ENCODE results near the gene CEBPB. TPM values are rescaled to one million over a fixed set of nuclear protein-coding genes. Genes with fewer than 3 reads are reported as not detected.
"Not testable (repeated sequence)": the region's sequence is repeated elsewhere in the genome, so short reads cannot be mapped to it uniquely, and the experiment has no call there.

CEBPB gene
- total and polyA plus RNA-seq, 2 experiments from 2014 or later, result 22.0 to 22.9 TPM

GRCh38 chr20:50200482-50201104, 10.0 kb downstream of the CEBPB start:
- Histone ChIP-seq H3K9me3 (ENCODE audit: low read depth) (no peaks in the 10 kb centered on the region), H3K27ac (no peak overlapping the region), H3K27me3 (no peaks in the 10 kb centered on the region), H3K36me3 (no peaks in the 10 kb centered on the region), H3K4me1 (ENCODE audit: low read depth) (no peaks in the 10 kb centered on the region), H3K4me3 (no peak overlapping the region)
- TF ChIP-seq CTCF (IDR thresholded peaks at IDR 0.05; ENCODE audit: low read depth, low read length), result no peak
- DNase-seq (ENCODE audit: low read depth in 1 of 2, low spot score in 1 of 2), result no peak

- H3K36me3 ChIP-seq; H3K27me3 ChIP-seq; H3K4me1 ChIP-seq (ENCODE audit: low read depth); H3K9me3 ChIP-seq (ENCODE audit: low read depth); DNase-seq (ENCODE audit: low read depth in 1 of 2, low spot score in 1 of 2); H3K27ac ChIP-seq; H3K4me3 ChIP-seq: not testable (repeated sequence)
Measured at GRCh38 chr20:50201710-50202109, 11.1 kb downstream of the CEBPB start.

GRCh38 chr20:50202677-50203076, 12.0 kb downstream of the CEBPB start:
- Histone ChIP-seq H3K27me3 (no peaks in the 10 kb centered on the region), H3K4me3 (no peak overlapping the region), H3K27ac (no peak overlapping the region), H3K36me3 (no peaks in the 10 kb centered on the region), H3K9me3 (ENCODE audit: low read depth) (no peaks in the 10 kb centered on the region), H3K4me1 (ENCODE audit: low read depth) (no peaks in the 10 kb centered on the region)
- no peak for TF ChIP-seq CTCF (IDR thresholded peaks at IDR 0.05; ENCODE audit: low read depth, low read length)
- DNase-seq (ENCODE audit: low read depth in 1 of 2, low spot score in 1 of 2), result no peak

- no peak for DNase-seq (ENCODE audit: low read depth in 1 of 2, low spot score in 1 of 2)
- H3K27me3 ChIP-seq, result no peaks in the 10 kb centered on the region
- H3K36me3 ChIP-seq, result no peaks in the 10 kb centered on the region
- no peaks in the 10 kb centered on the region for H3K9me3 ChIP-seq (ENCODE audit: low read depth)
- H3K4me3 ChIP-seq, result no peak overlapping the region
- TF ChIP-seq CTCF (IDR thresholded peaks at IDR 0.05; ENCODE audit: low read depth, low read length), result no peak
- H3K27ac ChIP-seq, result no peak overlapping the region
- no peaks in the 10 kb centered on the region for H3K4me1 ChIP-seq (ENCODE audit: low read depth)
Measured at GRCh38 chr20:50203951-50204937, 13.6 kb downstream of the CEBPB start.

- H3K36me3 ChIP-seq, result no peaks in the 10 kb centered on the region
- no peaks in the 10 kb centered on the region for H3K4me1 ChIP-seq (ENCODE audit: low read depth)
- H3K27me3 ChIP-seq, result peaks cover 2% of the 10 kb centered on the region
- no peaks in the 10 kb centered on the region for H3K9me3 ChIP-seq (ENCODE audit: low read depth)
- no peak for TF ChIP-seq CTCF (IDR thresholded peaks at IDR 0.05; ENCODE audit: low read depth, low read length)
- H3K27ac ChIP-seq, result no peak overlapping the region
- no peak overlapping the region for H3K4me3 ChIP-seq
- no peak for DNase-seq (ENCODE audit: low read depth in 1 of 2, low spot score in 1 of 2)
Measured at GRCh38 chr20:50207026-50207425, 16.4 kb downstream of the CEBPB start.

GRCh38 chr20:50208085-50208491, 17.5 kb downstream of the CEBPB start:
- no peak overlapping the region for H3K4me3 ChIP-seq
- DNase-seq (ENCODE audit: low read depth in 1 of 2, low spot score in 1 of 2), result no peak
- peaks cover 2% of the 10 kb centered on the region for H3K27me3 ChIP-seq
- no peak overlapping the region for H3K27ac ChIP-seq
- H3K9me3 ChIP-seq (ENCODE audit: low read depth), result no peaks in the 10 kb centered on the region
- H3K36me3 ChIP-seq, result no peaks in the 10 kb centered on the region
- no peak for TF ChIP-seq CTCF (IDR thresholded peaks at IDR 0.05; ENCODE audit: low read depth, low read length)
- H3K4me1 ChIP-seq (ENCODE audit: low read depth), result no peaks in the 10 kb centered on the region

GRCh38 chr20:50208815-50209214, 18.2 kb downstream of the CEBPB start:
- not testable (repeated sequence) for H3K9me3 ChIP-seq (ENCODE audit: low read depth); H3K27ac ChIP-seq; H3K4me1 ChIP-seq (ENCODE audit: low read depth); H3K4me3 ChIP-seq; H3K36me3 ChIP-seq; DNase-seq (ENCODE audit: low read depth in 1 of 2, low spot score in 1 of 2); H3K27me3 ChIP-seq
